ENCODE data around the gene SPEG.
"Not testable (repeated sequence)": the region's sequence is repeated elsewhere in the genome, so short reads cannot be mapped to it uniquely, and the experiment has no call there.

Gene SPEG

DNA sequence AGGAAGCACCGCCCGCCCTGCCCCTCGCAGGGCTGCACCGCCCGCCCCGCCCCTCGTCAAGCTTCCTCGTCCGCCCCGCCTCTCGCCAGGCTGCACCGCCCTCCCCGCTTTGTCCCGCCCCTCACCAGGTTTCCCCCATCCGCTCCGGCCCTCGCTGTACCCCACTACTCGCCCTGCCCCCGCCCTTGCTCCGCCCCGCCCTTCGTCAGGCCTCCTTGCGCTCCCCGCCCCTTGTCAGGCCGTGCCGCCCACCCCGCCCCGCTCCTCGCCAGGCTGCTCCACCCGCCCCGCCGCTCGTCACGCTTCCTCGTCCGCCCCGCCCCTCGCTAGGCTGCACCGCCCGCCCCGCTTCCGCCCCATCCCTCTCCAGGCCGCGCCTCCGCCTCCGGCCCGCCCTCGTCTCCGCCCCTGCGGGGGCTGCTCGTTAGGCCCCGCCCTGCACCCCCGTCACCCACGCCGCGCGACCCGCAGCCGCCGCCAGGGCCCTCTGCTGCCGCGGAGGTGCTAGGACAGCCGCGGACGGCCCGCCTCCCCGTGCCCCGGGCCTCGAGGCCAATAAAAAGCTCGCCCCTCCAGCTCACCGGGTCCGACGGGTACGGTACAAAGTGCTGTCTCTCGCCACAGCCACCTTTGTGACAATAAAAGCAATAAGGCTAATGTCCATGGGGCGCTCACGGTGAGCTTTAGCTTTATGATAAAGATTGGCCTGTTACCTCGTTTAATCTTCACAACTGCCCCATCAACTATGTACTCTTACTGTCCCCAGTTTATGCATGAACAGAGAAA is 46.3 kb upstream of the SPEG start:
- POLR2A ChIA-PET (ENCODE audit: low non-redundant PET): interaction anchor here (0.5 to 1.4 kb wide), 6 partner anchors 10 to 136 kb away, joined by 3 to 7 read pairs (median 4); no protein-coding TSS in a partner anchor
- CTCF ChIA-PET: interaction anchor here (0.5 to 1.7 kb wide), 11 partner anchors 14 to 886 kb away, joined by 3 to 8 read pairs (median 4); a partner anchor contains a TSS
- DNase-seq (ENCODE audit: low spot score): peak; percentile 93
- TF ChIP-seq, protein P1, sequence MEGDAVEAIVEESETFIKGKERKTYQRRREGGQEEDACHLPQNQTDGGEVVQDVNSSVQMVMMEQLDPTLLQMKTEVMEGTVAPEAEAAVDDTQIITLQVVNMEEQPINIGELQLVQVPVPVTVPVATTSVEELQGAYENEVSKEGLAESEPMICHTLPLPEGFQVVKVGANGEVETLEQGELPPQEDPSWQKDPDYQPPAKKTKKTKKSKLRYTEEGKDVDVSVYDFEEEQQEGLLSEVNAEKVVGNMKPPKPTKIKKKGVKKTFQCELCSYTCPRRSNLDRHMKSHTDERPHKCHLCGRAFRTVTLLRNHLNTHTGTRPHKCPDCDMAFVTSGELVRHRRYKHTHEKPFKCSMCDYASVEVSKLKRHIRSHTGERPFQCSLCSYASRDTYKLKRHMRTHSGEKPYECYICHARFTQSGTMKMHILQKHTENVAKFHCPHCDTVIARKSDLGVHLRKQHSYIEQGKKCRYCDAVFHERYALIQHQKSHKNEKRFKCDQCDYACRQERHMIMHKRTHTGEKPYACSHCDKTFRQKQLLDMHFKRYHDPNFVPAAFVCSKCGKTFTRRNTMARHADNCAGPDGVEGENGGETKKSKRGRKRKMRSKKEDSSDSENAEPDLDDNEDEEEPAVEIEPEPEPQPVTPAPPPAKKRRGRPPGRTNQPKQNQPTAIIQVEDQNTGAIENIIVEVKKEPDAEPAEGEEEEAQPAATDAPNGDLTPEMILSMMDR (conservative IDR thresholded peaks at IDR 0.05; ENCODE audit: low read depth): peak; percentile 86
- H3K27ac ChIP-seq: peak overlapping the region; percentile 93

DNA sequence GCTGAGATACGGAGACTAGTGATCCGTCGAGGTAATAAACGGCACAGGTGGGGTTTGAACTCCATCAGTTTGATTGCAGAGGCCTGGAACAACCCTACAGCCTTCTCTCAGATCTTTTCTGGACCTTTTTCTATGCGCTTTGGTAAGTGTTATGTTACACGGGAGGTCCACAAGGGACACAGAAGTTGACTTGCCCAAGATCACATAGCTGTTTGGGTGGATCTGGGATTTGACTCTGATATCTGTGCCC is 45.8 kb upstream of the SPEG start:
- POLR2A ChIA-PET (ENCODE audit: low non-redundant PET): interaction anchor here (0.6 to 1.0 kb wide), 2 partner anchors 9 to 15 kb away, joined by 3 to 7 read pairs; no protein-coding TSS in a partner anchor
- CTCF ChIA-PET: interaction anchor here (0.6 to 1.7 kb wide), 7 partner anchors 14 to 229 kb away, joined by 3 to 8 read pairs (median 3); no protein-coding TSS in a partner anchor
- TF ChIP-seq, protein P1 (conservative IDR thresholded peaks at IDR 0.05; ENCODE audit: low read depth): no peak
- DNase-seq (ENCODE audit: low spot score): no peak
- peak overlapping the region; percentile 93 for H3K27ac ChIP-seq

DNA sequence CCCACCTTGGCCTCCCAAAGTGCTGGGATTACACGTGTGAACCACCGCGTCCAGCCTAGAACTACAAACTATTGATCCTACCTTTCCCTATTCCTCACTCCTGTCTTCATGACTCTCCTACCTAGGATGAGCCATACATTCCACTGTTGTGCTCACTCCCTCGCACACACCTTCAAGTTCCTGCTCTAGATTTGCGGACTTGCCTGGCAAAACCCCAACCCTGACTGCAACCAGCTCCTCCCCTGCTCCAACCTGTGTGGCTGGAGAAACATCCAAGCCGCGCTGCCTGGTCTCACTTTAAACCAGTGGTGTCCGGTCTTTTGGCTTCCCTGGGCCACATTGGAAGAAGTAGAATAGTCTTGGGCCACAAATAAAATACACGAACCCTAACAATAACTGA is 41.9 kb upstream of the SPEG start:
- DNase-seq (ENCODE audit: low spot score): no peak
- no peak overlapping the region for H3K27ac ChIP-seq
- TF ChIP-seq, protein P1 (conservative IDR thresholded peaks at IDR 0.05; ENCODE audit: low read depth): no peak
- ChIA-PET CTCF (interaction anchor here (1.0 to 1.2 kb wide), 2 partner anchors 10 to 99 kb away, joined by 3 read pairs; no protein-coding TSS in a partner anchor), POLR2A (ENCODE audit: low non-redundant PET) (no interaction called here)

DNA sequence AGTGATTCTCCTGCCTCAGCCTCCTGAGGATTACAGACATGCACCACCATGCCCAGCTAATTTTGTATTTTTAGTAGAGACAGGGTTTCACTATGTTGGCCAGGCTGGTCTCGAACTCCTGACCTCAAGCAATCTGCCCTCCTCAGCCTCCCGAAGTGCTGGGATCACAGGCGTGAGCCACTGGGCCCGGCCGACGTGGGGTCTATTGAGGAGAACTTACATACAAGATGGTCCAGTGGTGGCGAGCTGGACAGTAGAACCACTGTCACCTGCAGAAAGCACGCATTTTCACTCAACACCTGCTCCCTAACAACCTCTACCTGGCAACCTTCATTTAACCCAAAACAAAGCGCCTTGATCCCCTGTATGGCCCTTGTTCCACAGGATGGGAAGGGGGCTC is 39.6 kb upstream of the SPEG start:
- DNase-seq (ENCODE audit: low spot score); POLR2A ChIA-PET (ENCODE audit: low non-redundant PET); H3K27ac ChIP-seq: not testable (repeated sequence)
- CTCF ChIA-PET: interaction anchor here (0.7 kb wide), 1 partner anchor 117 kb away, joined by 3 read pairs; no protein-coding TSS in a partner anchor

DNA sequence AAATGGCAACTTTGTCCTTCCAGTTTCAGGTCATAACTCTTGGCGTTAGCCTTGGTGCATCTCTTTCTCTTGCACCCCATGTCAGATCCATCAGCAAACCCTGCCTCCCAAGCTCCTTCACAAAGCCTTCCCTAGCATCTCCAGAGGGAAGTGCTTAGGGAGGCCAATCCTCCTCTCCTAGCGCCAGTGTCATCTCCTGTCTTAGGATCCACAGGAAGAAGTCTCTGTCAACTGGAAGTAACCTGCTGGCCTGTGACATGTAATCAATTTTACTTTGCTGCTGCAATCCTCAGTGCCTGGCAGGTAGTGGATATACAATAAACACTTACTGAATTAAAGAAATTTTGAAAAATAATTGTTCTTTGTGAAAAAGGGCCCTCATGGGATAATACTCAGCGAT is 39.0 kb upstream of the SPEG start:
- TF ChIP-seq, protein P1 (conservative IDR thresholded peaks at IDR 0.05; ENCODE audit: low read depth): no peak
- no peak for DNase-seq (ENCODE audit: low spot score)
- ChIA-PET POLR2A (ENCODE audit: low non-redundant PET) (no interaction called here), CTCF (interaction anchor here (0.7 kb wide), 1 partner anchor 118 kb away, joined by 3 read pairs; no protein-coding TSS in a partner anchor)
- H3K27ac ChIP-seq: no peak overlapping the region

DNA sequence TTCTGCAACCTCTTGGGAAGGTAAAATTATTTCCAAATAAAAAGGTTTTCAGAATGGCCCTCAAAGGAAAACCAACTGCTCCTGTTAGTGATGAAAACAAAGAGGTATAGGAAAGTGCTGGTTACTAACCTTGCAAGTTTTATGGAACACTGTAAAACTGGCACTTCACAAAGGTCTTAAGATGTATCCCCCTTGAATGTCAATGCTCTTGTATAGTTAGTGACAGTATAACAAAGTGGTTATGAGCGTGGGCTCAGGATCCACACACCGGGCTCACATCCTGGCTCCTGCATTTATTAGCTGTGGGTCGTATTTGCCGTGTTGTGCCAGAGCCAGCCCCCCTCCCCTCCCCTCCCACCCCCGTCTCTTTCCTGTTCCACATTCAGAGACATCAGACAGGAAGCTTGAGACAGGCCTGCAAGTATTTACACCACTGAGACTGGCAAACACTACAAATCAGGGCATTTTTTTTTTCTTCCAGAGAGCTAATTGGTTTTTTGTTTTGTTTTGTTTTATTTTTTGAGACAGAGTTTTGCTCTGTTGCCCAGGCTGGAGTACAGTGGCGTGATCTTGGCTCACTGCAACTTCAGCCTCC is 37.7 kb upstream of the SPEG start:
- TF ChIP-seq, protein P1 (conservative IDR thresholded peaks at IDR 0.05; ENCODE audit: low read depth): no peak
- ChIA-PET POLR2A (ENCODE audit: low non-redundant PET) (no interaction called here), CTCF (interaction anchor here (1.4 kb wide), 1 partner anchor 133 kb away, joined by 5 read pairs; no protein-coding TSS in a partner anchor)
- DNase-seq (ENCODE audit: low spot score): no peak
- no peak overlapping the region for H3K27ac ChIP-seq
